Heart right ventricle (tissue), 16 donors: ENCODE results near the gene OR13C9. TPM values are rescaled to one million over a fixed set of nuclear protein-coding genes. Genes with fewer than 3 reads are reported as not detected.
"Not testable (repeated sequence)": the region's sequence is repeated elsewhere in the genome, so short reads cannot be mapped to it uniquely, and the experiment has no call there.

Experiments used
- ATAC-seq, 8 donors: fragments of 200-7000 bp; cut with Tn5 transposase; one replicate each; pipeline ENCODE4 v1.9.1; 2020; ENCODE audit warnings: mild to moderate bottlenecking in 8 of 8, moderate library complexity in 8 of 8, moderate number of reproducible peaks in 1 of 8
- DNase-seq, 2 donors: peaks; one replicate each; pipeline ENCODE4 v3.0.0-alpha.2; 2020
- H3K27ac ChIP-seq, 10 donors: fragments of 200-600 bp; sonication (generic) in 2 of 10; one replicate each; pipeline versions ENCODE4 v1.5.0 to v1.8.0; 2020 to 2022; ENCODE audit warnings: mild to moderate bottlenecking in 3 of 10
- H3K27me3 ChIP-seq, 7 donors: fragments of 200-600 bp; one replicate each; pipeline ENCODE4 v1.8.0; 2021 to 2022; ENCODE audit warnings: mild to moderate bottlenecking in 2 of 7
- H3K36me3 ChIP-seq, 9 donors: fragments of 200-600 bp; sonication (generic) in 1 of 9; one replicate each; pipeline versions ENCODE4 v1.5.0 to v1.8.0; 2020 to 2022; ENCODE audit warnings: mild to moderate bottlenecking in 2 of 9
- H3K4me1 ChIP-seq, 9 donors: fragments of 200-600 bp; sonication (generic) in 1 of 9; one replicate each; pipeline versions ENCODE4 v1.5.0 to v1.8.0; 2020 to 2022; ENCODE audit warnings: mild to moderate bottlenecking in 4 of 9
- H3K4me3 ChIP-seq, 10 donors: fragments of 200-600 bp; sonication (generic) in 2 of 10; one replicate each; pipeline versions ENCODE4 v1.5.0 to v1.8.0; 2020 to 2022; ENCODE audit warnings: mild to moderate bottlenecking in 7 of 10, moderate library complexity in 2 of 10
- H3K9me3 ChIP-seq, 11 donors: fragments of 200-600 bp in 10 of 11; sonication (generic) in 2 of 11; one replicate each; pipeline versions ENCODE4 v1.5.0 to v1.8.0; 2013 to 2022; ENCODE audit warnings: mild to moderate bottlenecking in 2 of 11, control low read depth in 1 of 11, moderate library complexity in 1 of 11
- CTCF ChIP-seq, 9 donors: fragments of 200-600 bp; sonication (generic) in 2 of 9; IDR thresholded peaks; one replicate each; pipeline versions ENCODE4 v1.5.0 to v1.8.0; 2021 to 2022; ENCODE audit warnings: antibody characterized with exemption in 9 of 9, mild to moderate bottlenecking in 5 of 9, moderate library complexity in 1 of 9
- WGBS, 2 donors: extraction: QIAGEN DNeasy Blood & Tissue Kit; methylation state at CpG; one replicate each; pipeline ENCODE4 v1.1.7; 2013; ENCODE audit warnings: inconsistent platforms in 1 of 2; 5-methylcytosine and 5-hydroxymethylcytosine counted together
- intact Hi-C, 10 donors: fragments of 100-400 bp; cut with DNase I; formaldehyde crosslinking; loops; one replicate each; pipeline versions ENCODE4 v1.11.1 to v1.14.2; 2022
- long read RNA-seq, 3 donors: library from polyadenylated mRNA; unstranded; transcript quantifications; one replicate each; pipeline ENCODE4 v2.0.0, GENCODE V29; 2020 to 2021
- polyA plus RNA-seq, 2 donors: library from polyadenylated mRNA; stranded (reverse); fragments of 200-250 nt; gene quantifications; one replicate each; pipeline ENCODE4 v1.2.3, GENCODE V29; 2013
- total RNA-seq, 10 donors: library from RNA; stranded (reverse); fragmentation: NEBNext Ultra II Directional in 3 of 10; extraction: Animal tissue kit (Norgen Biotek cat#: 25700) in 3 of 10; gene quantifications; one replicate each; pipeline versions ENCODE4 v1.2.1 to v1.2.4, GENCODE V29; 2021 to 2023
- donor health status: Arrhythmogenic right ventricular cardiomyopathy.
- donor health status: ischemic (EF 13 %, LVEDD 7.1; RV severe dilation, severe dysfunction).
- donor health status: healthy with polysubstance abuse.
- donor health status: DM: no; HTN: yes; CAD: no.
- donor health status: DM: no; HTN: no; CAD: no.
- donor health status: ischemic (EF 25% LVEDD 6.9; RV normal size, moderate dysfunction).
- donor health status: ischemic (EF 25% LVEDD 5.7; RV mildly dilated, moderate dysfunction).
- donor health status: healthy.
- donor health status: DM: yes; HTN: yes; CAD: no.
- donor health status: Ischemic cardiomyopathy.
- donor health status: ischemic (EF 35%, LVEDD 5.7; RV mildly dilated, moderate dysfunction).
- donor health status: nonischemic (EF 11% LVEDD 7.7; RV severe dilation, severe dysfunction).
- donor health status: DM: yes; HTN: yes; CAD: no.
- donor health status: PGD.
- donor health status: ischemic (EF 29% LVEDD 5.4; RV normal size, mild dysfunction).
- donor health status: nonischemic (EF 23%, LVEDD 6.1; RV moderate dilation, normal function).

Gene OR13C9
- total RNA-seq (not detected), polyA plus RNA-seq (not detected)
- long read RNA-seq, donor 1: 0 reads
- long read RNA-seq, donor 2: 0 reads
- long read RNA-seq, donor 3: 0 reads

- Histone ChIP-seq H3K27me3 (no peaks in the 10 kb centered on the region), H3K4me1 (no peaks in the 10 kb centered on the region), H3K36me3 (no peaks in the 10 kb centered on the region), H3K4me3 (no peak within 1 kb of the TSS), H3K27ac (no peak within 1 kb of the TSS), H3K9me3 (peaks cover 0 to 5% (median 0%) of the 10 kb centered on the region in 11 donors)
- no peak for TF ChIP-seq CTCF (IDR thresholded peaks at IDR 0.05)
- no peak for DNase-seq
- ATAC-seq: no peak
- 59 to 83% methylated on average over 2 of the region's 2 CpGs for WGBS, 2 donors
- intact Hi-C loops: no loop called here
Measured at GRCh38 chr9:104618104-104618503, at the start of gene OR13C9. Gene OR13C9 (minus strand): TSS chr9:104618204. CDS start chr9:104618204, 0 bp downstream.

GRCh38 chr9:104658496-104659195, 40.6 kb upstream of the OR13C9 start:
- DNase-seq (no peak), ATAC-seq (no peak)
- no peaks in the 10 kb centered on the region for H3K36me3 ChIP-seq
- H3K4me3 ChIP-seq: no peak overlapping the region
- H3K27ac ChIP-seq: no peak overlapping the region
- TF ChIP-seq CTCF (IDR thresholded peaks at IDR 0.05): no peak
- no peaks in the 10 kb centered on the region for H3K4me1 ChIP-seq
- intact Hi-C loops: no loop called here
- 53 to 60% methylated on average over 2 of the region's 2 CpGs for WGBS, 2 donors
- peaks cover 0 to 8% (median 0%) of the 10 kb centered on the region in 7 donors for H3K27me3 ChIP-seq
- peaks cover 0 to 6% (median 3%) of the 10 kb centered on the region in 11 donors for H3K9me3 ChIP-seq

GRCh38 chr9:104635456-104635855, 17.5 kb upstream of the OR13C9 start:
- no peak for ATAC-seq
- Histone ChIP-seq H3K36me3 (no peaks in the 10 kb centered on the region), H3K4me3 (no peak overlapping the region), H3K27ac (no peak overlapping the region), H3K9me3 (peaks cover 0 to 47% (median 17%) of the 10 kb centered on the region in 11 donors), H3K27me3 (no peaks in the 10 kb centered on the region), H3K4me1 (no peaks in the 10 kb centered on the region)
- intact Hi-C loops: no loop called here
- no peak for TF ChIP-seq CTCF (IDR thresholded peaks at IDR 0.05)
- DNase-seq: no peak

- TF ChIP-seq CTCF (IDR thresholded peaks at IDR 0.05): no peak
- DNase-seq: no peak
- no peak for ATAC-seq
- no peaks in the 10 kb centered on the region for H3K4me1 ChIP-seq
- peaks cover 0 to 7% (median 0%) of the 10 kb centered on the region in 7 donors for H3K27me3 ChIP-seq
- no peak overlapping the region for H3K27ac ChIP-seq
- no peak overlapping the region for H3K4me3 ChIP-seq
- no peaks in the 10 kb centered on the region for H3K36me3 ChIP-seq
- intact Hi-C loops: no loop called here
- 93 to 95% methylated on average over 30 of the region's 30 CpGs for WGBS, 2 donors
- peaks cover 0 to 33% (median 8%) of the 10 kb centered on the region in 11 donors for H3K9me3 ChIP-seq
Measured at GRCh38 chr9:104633976-104634520, 16.0 kb upstream of the OR13C9 start.

- H3K27ac ChIP-seq, intact Hi-C loops, DNase-seq, ATAC-seq, H3K9me3 ChIP-seq, H3K4me1 ChIP-seq, H3K27me3 ChIP-seq, H3K36me3 ChIP-seq, H3K4me3 ChIP-seq: not testable (repeated sequence)
Measured at GRCh38 chr9:104625964-104626363, 8.0 kb upstream of the OR13C9 start.
